ENCODE data around the gene RFX5. TPM values are rescaled to one million over a fixed set of nuclear protein-coding genes. Genes with fewer than 3 reads are reported as not detected.

The RFX5 gene
- polyA plus RNA-seq (2011; rRNA removed) = 55.9 and 70.0 TPM in 2 replicates
- polyA plus RNA-seq (2012; cell fraction: cytosol; rRNA removed) = 20.8 and 28.8 TPM in 2 replicates
- polyA plus RNA-seq (2012; cell fraction: nucleus; rRNA removed) = 42.8 and 52.1 TPM in 2 replicates
- 49.7 to 60.1 TPM (median 59.2 TPM) in 3 replicates for polyA plus RNA-seq (2017; fragmentation: RNase III; extraction: RNeasy Plus Mini Kit Qiagen cat#74134 plus additional on column Dnase treatment)
- 105 and 132 TPM in 2 replicates for polyA minus RNA-seq (2011; rRNA and poly(A)+ RNA removed)

- 2% methylated on average over 33 of the region's 38 CpGs for WGBS (ENCODE audit: missing lambda C conversion rate)
- ChIA-PET CTCF (interaction anchor here (0.9 to 1.5 kb wide), 3 partner anchors 12 to 489 kb away, joined by 3 to 4 read pairs (median 4); partner anchors contain the start of gene PSMB4), POLR2A (interaction anchor here (2.0 kb wide), 1 partner anchor 52 kb away, joined by 9 read pairs; the partner anchor contains the start of gene PSMB4)
- H3K4me1 ChIP-seq = peaks cover 16% of the 10 kb centered on the region
- H3K9me3 ChIP-seq = peaks cover 3% of the 10 kb centered on the region; the same call in 2 of the 3 replicates
- peak within 1 kb of the TSS; percentile 93 for H3K4me2 ChIP-seq
- peak; percentile 56 for FAIRE-seq
- peak; percentile 97 to 99 for DNase-seq (ENCODE audit: low read depth in 1 of 2, low spot score in 1 of 2)
- peak within 1 kb of the TSS; percentile 65 for H3K4me3 ChIP-seq
- ATAC-seq = peak; percentile 97 to 99
- peak within 1 kb of the TSS; percentile 89 to 91 for H3K27ac ChIP-seq
- TF ChIP-seq HEYL (CRISPR knock-in tag; IDR thresholded peaks at IDR 0.05) (no peak), TP53 (CRISPR knock-in tag; IDR thresholded peaks at IDR 0.05) (no peak), CHD4 (IDR thresholded peaks at IDR 0.05; ENCODE audit: borderline replicate concordance) (no peak), EHF (CRISPR knock-in tag; IDR thresholded peaks at IDR 0.05) (no peak), CBX8 (IDR thresholded peaks at IDR 0.05) (no peak), FOSB (CRISPR knock-in tag; IDR thresholded peaks at IDR 0.05) (no peak), MYC (IDR thresholded peaks at IDR 0.05; ENCODE audit: borderline replicate concordance, low read length) (peak; percentile 83; the same call in 1 of the 2 replicates), HDAC2 (IDR thresholded peaks at IDR 0.05) (no peak), E2F6 (IDR thresholded peaks at IDR 0.05; ENCODE audit: borderline replicate concordance, low read depth) (peak; percentile 77), FOXS1 (CRISPR knock-in tag; IDR thresholded peaks at IDR 0.05) (no peak), NFE2L2 (conservative IDR thresholded peaks at IDR 0.05; ENCODE audit: low read length) (no peak), GATA3 (IDR thresholded peaks at IDR 0.05; ENCODE audit: borderline replicate concordance) (no peak), NR3C1 (IDR thresholded peaks at IDR 0.05) (no peak), FOSL2 (IDR thresholded peaks at IDR 0.05) (no peak), FOSL2 (CRISPR knock-in tag; IDR thresholded peaks at IDR 0.05) (no peak), ZNF302 (CRISPR knock-in tag; IDR thresholded peaks at IDR 0.05) (no peak), MAZ (IDR thresholded peaks at IDR 0.05; ENCODE audit: borderline replicate concordance, low read depth, low read length) (no peak), RFX5 (IDR thresholded peaks at IDR 0.05) (peak; percentile 100), MAX (IDR thresholded peaks at IDR 0.05) (peak; percentile 95), ELK1 (IDR thresholded peaks at IDR 0.05; ENCODE audit: low read depth, low read length) (no peak), ZFP36 (IDR thresholded peaks at IDR 0.05; ENCODE audit: borderline replicate concordance, partially characterized antibody) (no peak), ZSCAN20 (CRISPR knock-in tag; IDR thresholded peaks at IDR 0.05) (no peak), HOXA7 (CRISPR knock-in tag; IDR thresholded peaks at IDR 0.05) (no peak), HMGXB4 (CRISPR knock-in tag; IDR thresholded peaks at IDR 0.05; ENCODE audit: borderline replicate concordance) (no peak), EHMT2 (IDR thresholded peaks at IDR 0.05; ENCODE audit: low read depth) (no peak), JUNB (IDR thresholded peaks at IDR 0.05) (no peak), RCOR1 (IDR thresholded peaks at IDR 0.05; ENCODE audit: low read depth, low read length) (no peak), MAFK (IDR thresholded peaks at IDR 0.05; ENCODE audit: partially characterized antibody) (no peak), SREBF2 (IDR thresholded peaks at IDR 0.05) (no peak), PHF8 (IDR thresholded peaks at IDR 0.05; ENCODE audit: borderline replicate concordance, low read depth) (peak; percentile 73), BHLHE40 (IDR thresholded peaks at IDR 0.05; ENCODE audit: low read depth, low read length) (peak; percentile 41), KDM5A (IDR thresholded peaks at IDR 0.05) (no peak), CEBPB (IDR thresholded peaks at IDR 0.05) (no peak), RNF2 (IDR thresholded peaks at IDR 0.05; ENCODE audit: borderline replicate concordance, low read depth) (no peak), PBX3 (IDR thresholded peaks at IDR 0.05) (no peak), ATOH8 (CRISPR knock-in tag; IDR thresholded peaks at IDR 0.05; ENCODE audit: low read depth) (no peak), NPAS2 (CRISPR knock-in tag; IDR thresholded peaks at IDR 0.05; ENCODE audit: borderline replicate concordance) (no peak)
Observed at GRCh38 chr1:151346769-151347522, at the start of gene RFX5. Gene RFX5 (minus strand): TSS chr1:151347252. CDS start chr1:151346320, 932 bp downstream.
